OCI-LY3 (cell line): ENCODE data around the gene MORC3.

Experiments used
- EZH2phosphoT487 ChIP-seq: fragments of 200-600 bp; shearing (Covaris generic); IDR thresholded peaks from 2 replicates; pipeline ENCODE4 v1.6.1; 2018; ENCODE audit warnings: antibody characterized with exemption, mixed run types, low read depth
- TF ChIP-seq, protein P1 (sequence below): fragments of 200-600, 300-600 bp; sonication (generic); IDR thresholded peaks from 2 replicates; pipeline ENCODE4 v1.5.1; 2014; ENCODE audit warnings: antibody characterized with exemption, low read length, low read depth

DNA sequence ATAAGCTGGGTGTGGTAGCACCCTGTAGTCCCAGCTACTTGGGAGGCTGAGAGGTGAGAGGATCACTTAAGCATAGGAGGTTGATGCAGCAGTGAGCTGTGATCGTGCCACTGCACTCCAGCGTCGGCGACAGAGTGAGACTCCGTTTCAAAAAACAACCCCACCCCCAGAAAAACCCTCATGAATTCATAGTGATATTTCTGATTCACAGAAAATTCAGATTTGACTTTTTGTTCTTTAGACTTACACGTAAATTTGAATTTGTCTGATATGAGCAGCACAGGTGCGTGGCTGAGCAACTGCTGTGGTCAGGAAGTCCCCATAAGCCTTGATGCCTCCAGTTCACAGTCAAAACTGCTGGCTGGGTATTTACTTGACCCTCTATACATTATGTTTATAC lies 10.0 kb upstream of the MORC3 start:
- TF ChIP-seq, protein P1, sequence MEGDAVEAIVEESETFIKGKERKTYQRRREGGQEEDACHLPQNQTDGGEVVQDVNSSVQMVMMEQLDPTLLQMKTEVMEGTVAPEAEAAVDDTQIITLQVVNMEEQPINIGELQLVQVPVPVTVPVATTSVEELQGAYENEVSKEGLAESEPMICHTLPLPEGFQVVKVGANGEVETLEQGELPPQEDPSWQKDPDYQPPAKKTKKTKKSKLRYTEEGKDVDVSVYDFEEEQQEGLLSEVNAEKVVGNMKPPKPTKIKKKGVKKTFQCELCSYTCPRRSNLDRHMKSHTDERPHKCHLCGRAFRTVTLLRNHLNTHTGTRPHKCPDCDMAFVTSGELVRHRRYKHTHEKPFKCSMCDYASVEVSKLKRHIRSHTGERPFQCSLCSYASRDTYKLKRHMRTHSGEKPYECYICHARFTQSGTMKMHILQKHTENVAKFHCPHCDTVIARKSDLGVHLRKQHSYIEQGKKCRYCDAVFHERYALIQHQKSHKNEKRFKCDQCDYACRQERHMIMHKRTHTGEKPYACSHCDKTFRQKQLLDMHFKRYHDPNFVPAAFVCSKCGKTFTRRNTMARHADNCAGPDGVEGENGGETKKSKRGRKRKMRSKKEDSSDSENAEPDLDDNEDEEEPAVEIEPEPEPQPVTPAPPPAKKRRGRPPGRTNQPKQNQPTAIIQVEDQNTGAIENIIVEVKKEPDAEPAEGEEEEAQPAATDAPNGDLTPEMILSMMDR = no peak
- no peak for TF ChIP-seq EZH2phosphoT487
